NB4 (cell line): ENCODE measurements around the gene PRMT6.

ENCODE experiments used
- POLR2A ChIP-seq: IDR thresholded peaks from 2 replicates; pipeline ENCODE4 v1.6.1; 2011; ENCODE audit warnings: mild to moderate bottlenecking; ENCODE audit not compliant: insufficient read length; ENCODE audit errors: extremely low read depth
- TF ChIP-seq, protein P1 (sequence below): IDR thresholded peaks from one replicate; pipeline ENCODE4 v1.5.1; 2012; ENCODE audit warnings: low read depth, low read length

DNA sequence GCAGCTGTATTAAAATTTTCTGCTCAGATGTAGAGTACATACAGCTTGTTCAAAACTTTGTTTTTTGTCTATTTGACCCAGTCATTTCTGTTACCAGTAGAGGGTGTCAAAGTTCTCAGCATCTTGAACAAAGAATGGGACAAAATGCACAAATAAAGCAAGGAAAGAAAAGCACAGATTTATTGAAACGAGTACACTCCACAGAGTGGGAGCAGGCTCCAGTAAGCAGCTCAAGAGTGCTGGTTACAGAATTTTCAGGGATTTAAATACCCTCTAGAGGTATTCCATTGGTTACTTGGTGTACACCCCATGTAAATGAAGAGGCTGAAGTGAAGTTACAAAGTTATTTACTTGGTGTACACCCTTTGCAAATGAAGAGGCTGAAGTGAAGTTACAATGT is 8.9 kb upstream of the PRMT6 start:
- TF ChIP-seq, protein P1, sequence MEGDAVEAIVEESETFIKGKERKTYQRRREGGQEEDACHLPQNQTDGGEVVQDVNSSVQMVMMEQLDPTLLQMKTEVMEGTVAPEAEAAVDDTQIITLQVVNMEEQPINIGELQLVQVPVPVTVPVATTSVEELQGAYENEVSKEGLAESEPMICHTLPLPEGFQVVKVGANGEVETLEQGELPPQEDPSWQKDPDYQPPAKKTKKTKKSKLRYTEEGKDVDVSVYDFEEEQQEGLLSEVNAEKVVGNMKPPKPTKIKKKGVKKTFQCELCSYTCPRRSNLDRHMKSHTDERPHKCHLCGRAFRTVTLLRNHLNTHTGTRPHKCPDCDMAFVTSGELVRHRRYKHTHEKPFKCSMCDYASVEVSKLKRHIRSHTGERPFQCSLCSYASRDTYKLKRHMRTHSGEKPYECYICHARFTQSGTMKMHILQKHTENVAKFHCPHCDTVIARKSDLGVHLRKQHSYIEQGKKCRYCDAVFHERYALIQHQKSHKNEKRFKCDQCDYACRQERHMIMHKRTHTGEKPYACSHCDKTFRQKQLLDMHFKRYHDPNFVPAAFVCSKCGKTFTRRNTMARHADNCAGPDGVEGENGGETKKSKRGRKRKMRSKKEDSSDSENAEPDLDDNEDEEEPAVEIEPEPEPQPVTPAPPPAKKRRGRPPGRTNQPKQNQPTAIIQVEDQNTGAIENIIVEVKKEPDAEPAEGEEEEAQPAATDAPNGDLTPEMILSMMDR, result no peak
- TF ChIP-seq POLR2A, result no peak
